ENCODE measurements around the gene MRFAP1L1. TPM values are rescaled to one million over a fixed set of nuclear protein-coding genes. Genes with fewer than 3 reads are reported as not detected.
A peak's percentile ranks its signal among the peaks of the same experiment; 100 is the strongest.

MRFAP1L1 gene
- total and polyA plus RNA-seq, 9 of the 15 experiments (the other 6 are each of a cell fraction or from before 2014, with no cell fraction given) = 37.6 to 111 (median 83.8) TPM

GRCh38 chr4:6676722-6677558, 32.7 kb downstream of the MRFAP1L1 start (continued):
- TF ChIP-seq NR4A1 (CRISPR knock-in tag; IDR thresholded peaks at IDR 0.05) = no peak
- no peak for TF ChIP-seq NR4A1 (tag; IDR thresholded peaks at IDR 0.05)
- no peak for TF ChIP-seq SOX6 (IDR thresholded peaks at IDR 0.05)
- TF ChIP-seq RAD21 (CRISPR knock-in tag; conservative IDR thresholded peaks at IDR 0.05 in 1 of 2, IDR thresholded peaks at IDR 0.05 in 1 of 2) = no peak
- TF ChIP-seq NFIC (IDR thresholded peaks at IDR 0.05) = peak; percentile 34; the same call in 1 of the 2 replicates
- TF ChIP-seq ZBTB49 (CRISPR knock-in tag; IDR thresholded peaks at IDR 0.05; ENCODE audit: borderline replicate concordance) = no peak
- TF ChIP-seq ARID3A (IDR thresholded peaks at IDR 0.05; ENCODE audit: borderline replicate concordance, low read depth, low read length) = no peak
- TF ChIP-seq NRF1 (conservative IDR thresholded peaks at IDR 0.05 in 1 of 2, IDR thresholded peaks at IDR 0.05 in 1 of 2) = peak in 1 of 2 experiments; percentile 40; a peak in 2 of 4 replicates
- no peak for TF ChIP-seq NFE2 (IDR thresholded peaks at IDR 0.05; ENCODE audit: low read depth)
- peak; percentile 74 for TF ChIP-seq RBFOX2 (IDR thresholded peaks at IDR 0.05; ENCODE audit: low read depth, low read length)
- TF ChIP-seq PCBP2 (IDR thresholded peaks at IDR 0.05; ENCODE audit: low read depth, low read length, poor library complexity, severe bottlenecking) = no peak
- TF ChIP-seq NCOA6 (IDR thresholded peaks at IDR 0.05) = no peak
- TF ChIP-seq ZNF75A (CRISPR knock-in tag; IDR thresholded peaks at IDR 0.05) = no peak
- peak; percentile 58; the same call in 1 of the 2 replicates for TF ChIP-seq SPI1 (IDR thresholded peaks at IDR 0.05; ENCODE audit: borderline replicate concordance, low read depth, low read length)
- TF ChIP-seq HMGN3 (IDR thresholded peaks at IDR 0.05; ENCODE audit: borderline replicate concordance, extremely low read depth, insufficient read length, low read depth, low read length) = peak; percentile 39
- TF ChIP-seq ATF1 (CRISPR knock-in tag; IDR thresholded peaks at IDR 0.05) = no peak
- no peak for TF ChIP-seq ATF1 (tag; IDR thresholded peaks at IDR 0.05)
- TF ChIP-seq CHD2 (IDR thresholded peaks at IDR 0.05; ENCODE audit: low read depth, low read length) = 0 out of 2 replicates have a peak, but pooled peaks have one; percentile 16
- TF ChIP-seq, protein P1, sequence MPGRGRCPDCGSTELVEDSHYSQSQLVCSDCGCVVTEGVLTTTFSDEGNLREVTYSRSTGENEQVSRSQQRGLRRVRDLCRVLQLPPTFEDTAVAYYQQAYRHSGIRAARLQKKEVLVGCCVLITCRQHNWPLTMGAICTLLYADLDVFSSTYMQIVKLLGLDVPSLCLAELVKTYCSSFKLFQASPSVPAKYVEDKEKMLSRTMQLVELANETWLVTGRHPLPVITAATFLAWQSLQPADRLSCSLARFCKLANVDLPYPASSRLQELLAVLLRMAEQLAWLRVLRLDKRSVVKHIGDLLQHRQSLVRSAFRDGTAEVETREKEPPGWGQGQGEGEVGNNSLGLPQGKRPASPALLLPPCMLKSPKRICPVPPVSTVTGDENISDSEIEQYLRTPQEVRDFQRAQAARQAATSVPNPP (IDR thresholded peaks at IDR 0.05; ENCODE audit: borderline replicate concordance, insufficient read depth, insufficient read length) = no peak
- no peak for TF ChIP-seq ZSCAN32 (CRISPR knock-in tag; IDR thresholded peaks at IDR 0.05)
- TF ChIP-seq, protein P2, sequence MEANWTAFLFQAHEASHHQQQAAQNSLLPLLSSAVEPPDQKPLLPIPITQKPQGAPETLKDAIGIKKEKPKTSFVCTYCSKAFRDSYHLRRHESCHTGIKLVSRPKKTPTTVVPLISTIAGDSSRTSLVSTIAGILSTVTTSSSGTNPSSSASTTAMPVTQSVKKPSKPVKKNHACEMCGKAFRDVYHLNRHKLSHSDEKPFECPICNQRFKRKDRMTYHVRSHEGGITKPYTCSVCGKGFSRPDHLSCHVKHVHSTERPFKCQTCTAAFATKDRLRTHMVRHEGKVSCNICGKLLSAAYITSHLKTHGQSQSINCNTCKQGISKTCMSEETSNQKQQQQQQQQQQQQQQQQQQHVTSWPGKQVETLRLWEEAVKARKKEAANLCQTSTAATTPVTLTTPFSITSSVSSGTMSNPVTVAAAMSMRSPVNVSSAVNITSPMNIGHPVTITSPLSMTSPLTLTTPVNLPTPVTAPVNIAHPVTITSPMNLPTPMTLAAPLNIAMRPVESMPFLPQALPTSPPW (CRISPR knock-in tag; IDR thresholded peaks at IDR 0.05) = no peak
